HG02642 (cell line): Measurements from ENCODE around the gene PLAC8.
"Not testable (repeated sequence)": the region's sequence is repeated elsewhere in the genome, so short reads cannot be mapped to it uniquely, and the experiment has no call there.

Source experiments
- ATAC-seq: cut with Tn5 transposase; IDR thresholded peaks from one replicate; pipeline ENCODE4 v1.9.1; 2021; ENCODE audit warnings: mild to moderate bottlenecking; ENCODE audit not compliant: unreplicated experiment, poor library complexity

PLAC8 gene

GRCh38 chr4:83074086-83074704 lies 40.3 kb downstream of the PLAC8 start:
- ATAC-seq: peak; percentile 83

- ATAC-seq: no peak
Observed at GRCh38 chr4:83071116-83071515, 43.4 kb downstream of the PLAC8 start.

- ATAC-seq: no peak
Observed at GRCh38 chr4:83067058-83067639, 47.4 kb downstream of the PLAC8 start.

- ATAC-seq: no peak
Observed at GRCh38 chr4:83065266-83065665, 49.3 kb downstream of the PLAC8 start.

- ATAC-seq: no peak
Observed at GRCh38 chr4:83062739-83063138, 51.8 kb downstream of the PLAC8 start.

- ATAC-seq: no peak
Observed at GRCh38 chr4:83054928-83055327, 59.6 kb downstream of the PLAC8 start.

- not testable (repeated sequence) for ATAC-seq
Observed at GRCh38 chr4:83048781-83049180, 65.7 kb downstream of the PLAC8 start.

- ATAC-seq: no peak
Observed at GRCh38 chr4:83046693-83047473, 67.6 kb downstream of the PLAC8 start.

GRCh38 chr4:83043801-83044407 lies 70.6 kb downstream of the PLAC8 start:
- ATAC-seq: no peak

GRCh38 chr4:83043157-83043556 lies 71.4 kb downstream of the PLAC8 start:
- ATAC-seq: not testable (repeated sequence)

- no peak for ATAC-seq
Observed at GRCh38 chr4:83040269-83040668, 74.3 kb downstream of the PLAC8 start.
